Caki2 (cell line): Measurements from ENCODE around the gene STK39. TPM values are rescaled to one million over a fixed set of nuclear protein-coding genes. Genes with fewer than 3 reads are reported as not detected.
"Not testable (repeated sequence)": the region's sequence is repeated elsewhere in the genome, so short reads cannot be mapped to it uniquely, and the experiment has no call there.

Experiments used
- DNase-seq: peaks from one replicate; pipeline ENCODE4 v3.0.0-alpha.2; 2015; ENCODE audit warnings: low read depth
- in situ Hi-C: cut with HindIII; loops from 2 replicates; pipeline ENCODE4 v1.10.0; 2016; ENCODE audit warnings: low sequenced_read_pairs, low pct_unique_long_range_greater_than_20kb, mixed read lengths
- total RNA-seq: library from RNA; depleted of rRNA; stranded (reverse); fragments of >200 nt; shearing (Covaris generic); gene quantifications from 2 replicates; pipeline ENCODE4 v1.2.3, GENCODE V29; 2014; ENCODE audit warnings: low replicate concordance; rRNA removed

Gene STK39
- 22.3 and 24.6 TPM in 2 replicates for total RNA-seq

- in situ Hi-C loops = no loop called here
- peak; percentile 79 for DNase-seq
These were observed at the start of gene STK39 for GRCh38 chr2:168247341-168248261. Gene STK39, minus strand, starts transcription at chr2:168247595. Its CDS starts 160 bp downstream, at chr2:168247435.

GRCh38 chr2:168295051-168295450 is 47.7 kb upstream of the STK39 start:
- DNase-seq = no peak
- in situ Hi-C loops = no loop called here

- in situ Hi-C loops = no loop called here
These were observed 47.0 kb upstream of the STK39 start for GRCh38 chr2:168294409-168294808.

GRCh38 chr2:168293766-168294165 is 46.4 kb upstream of the STK39 start:
- in situ Hi-C loops = no loop called here
- DNase-seq = no peak

More at GRCh38 chr2:168294409-168294808, 47.0 kb upstream of the STK39 start:
- no peak for DNase-seq

GRCh38 chr2:168290391-168290790 is 43.0 kb upstream of the STK39 start:
- in situ Hi-C loops = no loop called here
- no peak for DNase-seq

GRCh38 chr2:168289880-168290279 is 42.5 kb upstream of the STK39 start:
- in situ Hi-C loops = no loop called here

GRCh38 chr2:168286535-168286934 is 39.1 kb upstream of the STK39 start:
- in situ Hi-C loops = no loop called here
- DNase-seq = no peak

More at GRCh38 chr2:168289880-168290279, 42.5 kb upstream of the STK39 start:
- DNase-seq = no peak

- DNase-seq = peak; percentile 14
- in situ Hi-C loops = no loop called here
These were observed 31.1 kb upstream of the STK39 start for GRCh38 chr2:168278424-168278888.

GRCh38 chr2:168277276-168277675 is 29.9 kb upstream of the STK39 start:
- no peak for DNase-seq
- in situ Hi-C loops = no loop called here

GRCh38 chr2:168272225-168272624 is 24.8 kb upstream of the STK39 start:
- in situ Hi-C loops = no loop called here
- DNase-seq = no peak

- DNase-seq, in situ Hi-C loops: not testable (repeated sequence)
These were observed 15.5 kb upstream of the STK39 start for GRCh38 chr2:168262926-168263325.

GRCh38 chr2:168256448-168256847 is 9.1 kb upstream of the STK39 start:
- in situ Hi-C loops = no loop called here
- DNase-seq = no peak

- in situ Hi-C loops = no loop called here
These were observed 8.5 kb upstream of the STK39 start for GRCh38 chr2:168255866-168256265.

GRCh38 chr2:168255103-168255502 is 7.7 kb upstream of the STK39 start:
- DNase-seq = no peak
- in situ Hi-C loops = no loop called here

More at GRCh38 chr2:168255866-168256265, 8.5 kb upstream of the STK39 start:
- no peak for DNase-seq

- in situ Hi-C loops = no loop called here
- DNase-seq = no peak
These were observed 7.0 kb upstream of the STK39 start for GRCh38 chr2:168254158-168254935.

- DNase-seq = no peak
- in situ Hi-C loops = no loop called here
These were observed 6.0 kb upstream of the STK39 start for GRCh38 chr2:168253379-168253778.

- DNase-seq = no peak
- in situ Hi-C loops = no loop called here
These were observed 5.6 kb upstream of the STK39 start for GRCh38 chr2:168252976-168253375.

- DNase-seq = peak; percentile 67
- in situ Hi-C loops = no loop called here
These were observed 683 bp downstream of the STK39 start for GRCh38 chr2:168246483-168247340.
